ENCODE measurements around the gene FAM210B. TPM values are rescaled to one million over a fixed set of nuclear protein-coding genes. Genes with fewer than 3 reads are reported as not detected.
"Not testable (repeated sequence)": the region's sequence is repeated elsewhere in the genome, so short reads cannot be mapped to it uniquely, and the experiment has no call there.

FAM210B gene
- total RNA-seq, 1 donor from 2014 or later: 72.9 TPM

DNA sequence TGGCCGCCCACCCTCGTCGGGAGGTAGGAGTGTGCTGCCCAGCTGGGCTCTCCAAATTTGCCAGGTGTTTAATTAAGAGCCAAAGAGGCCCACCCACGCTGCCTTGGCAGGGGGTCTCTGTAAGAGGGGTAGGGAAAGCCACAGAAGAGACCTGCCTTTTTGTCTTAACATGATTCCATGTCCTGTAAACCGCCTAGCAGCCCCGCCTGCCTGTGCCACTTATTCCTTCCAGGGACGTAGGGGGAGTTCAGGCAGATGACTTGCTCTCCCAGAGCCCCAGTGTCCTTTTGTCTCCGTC, 2.1 kb downstream of the FAM210B start:
- no peak for DNase-seq (ENCODE audit: low spot score)

DNA sequence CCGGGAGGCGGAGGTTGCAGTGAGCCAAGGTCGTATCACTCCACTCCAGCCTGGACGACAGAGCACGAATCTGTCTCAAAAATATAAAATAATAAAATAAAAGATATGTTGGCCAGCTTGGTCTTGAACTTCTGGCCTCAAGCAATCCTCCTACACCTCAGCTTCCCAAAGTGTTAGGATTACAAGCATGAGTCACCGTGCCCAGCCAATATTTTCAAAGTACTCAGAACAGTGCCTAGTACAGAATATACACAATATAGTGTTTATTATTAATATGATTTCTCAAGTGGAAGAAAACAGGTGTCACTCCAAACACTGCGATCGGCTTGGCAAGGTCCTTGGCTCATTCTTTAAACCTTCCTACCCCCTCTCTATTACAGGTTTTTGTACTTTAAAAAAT, 3.1 kb downstream of the FAM210B start:
- DNase-seq (ENCODE audit: low spot score): no peak

GRCh38 chr20:56362833-56363413, 4.1 kb downstream of the FAM210B start:
- DNase-seq (ENCODE audit: low spot score): no peak

DNA sequence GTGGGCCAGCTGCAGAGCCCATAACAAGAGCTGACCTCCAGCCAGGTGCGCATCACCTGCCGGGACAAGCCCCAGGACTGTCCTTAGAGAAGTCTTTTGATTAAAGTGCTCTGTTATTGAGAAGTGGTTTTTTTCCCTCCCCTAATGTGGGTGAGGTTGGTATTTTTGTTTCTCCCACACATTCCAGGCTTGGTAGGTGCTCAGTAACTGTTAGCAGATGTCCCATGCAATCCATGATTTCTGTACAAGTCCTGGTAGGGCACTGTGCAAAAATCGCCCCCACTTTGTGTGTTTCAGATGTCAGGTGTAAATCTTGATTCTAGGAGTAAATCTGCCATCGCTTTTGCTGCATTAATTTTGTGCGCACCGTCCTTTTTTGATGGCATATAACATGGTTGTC, 4.7 kb downstream of the FAM210B start:
- DNase-seq (ENCODE audit: low spot score): no peak

- DNase-seq (ENCODE audit: low spot score): no peak
Measured at GRCh38 chr20:56368351-56369134, 9.8 kb downstream of the FAM210B start.

- no peak for DNase-seq (ENCODE audit: low spot score)
Measured at GRCh38 chr20:56369179-56369578, 10.4 kb downstream of the FAM210B start.

- no peak for DNase-seq (ENCODE audit: low spot score)
Measured at GRCh38 chr20:56371977-56372376, 13.2 kb downstream of the FAM210B start.

GRCh38 chr20:56372850-56373249, 14.1 kb downstream of the FAM210B start:
- DNase-seq (ENCODE audit: low spot score): no peak

- DNase-seq (ENCODE audit: low spot score): no peak
Measured at GRCh38 chr20:56373942-56374341, 15.2 kb downstream of the FAM210B start.

- DNase-seq (ENCODE audit: low spot score): no peak
Measured at GRCh38 chr20:56376331-56376730, 17.6 kb downstream of the FAM210B start.

- no peak for DNase-seq (ENCODE audit: low spot score)
Measured at GRCh38 chr20:56378386-56378785, 19.6 kb downstream of the FAM210B start.

GRCh38 chr20:56380375-56380774, 21.6 kb downstream of the FAM210B start:
- no peak for DNase-seq (ENCODE audit: low spot score)

GRCh38 chr20:56381501-56381900, 22.7 kb downstream of the FAM210B start:
- no peak for DNase-seq (ENCODE audit: low spot score)

- DNase-seq (ENCODE audit: low spot score): no peak
Measured at GRCh38 chr20:56382696-56383095, 23.9 kb downstream of the FAM210B start.

- no peak for DNase-seq (ENCODE audit: low spot score)
Measured at GRCh38 chr20:56383334-56383733, 24.6 kb downstream of the FAM210B start.

DNA sequence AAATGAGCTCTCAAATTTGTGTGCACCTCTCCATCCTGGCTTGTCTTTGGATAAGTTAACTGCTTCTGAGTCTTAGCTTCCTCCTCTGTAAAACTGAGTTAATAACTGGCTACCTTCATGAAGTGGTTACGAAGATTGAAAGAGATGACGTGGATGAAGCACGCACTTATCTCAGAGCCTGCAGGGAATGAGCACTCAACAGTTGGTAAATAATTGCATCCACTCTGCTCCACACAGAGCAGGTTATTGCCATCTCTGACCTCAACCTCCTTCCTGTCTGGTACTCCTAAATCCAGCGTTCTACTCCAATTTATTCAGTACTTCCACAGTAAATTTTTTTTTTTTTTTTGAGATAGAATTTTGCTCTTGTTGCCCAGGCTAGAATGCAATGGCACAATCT, 26.4 kb downstream of the FAM210B start:
- no peak for DNase-seq (ENCODE audit: low spot score)

DNA sequence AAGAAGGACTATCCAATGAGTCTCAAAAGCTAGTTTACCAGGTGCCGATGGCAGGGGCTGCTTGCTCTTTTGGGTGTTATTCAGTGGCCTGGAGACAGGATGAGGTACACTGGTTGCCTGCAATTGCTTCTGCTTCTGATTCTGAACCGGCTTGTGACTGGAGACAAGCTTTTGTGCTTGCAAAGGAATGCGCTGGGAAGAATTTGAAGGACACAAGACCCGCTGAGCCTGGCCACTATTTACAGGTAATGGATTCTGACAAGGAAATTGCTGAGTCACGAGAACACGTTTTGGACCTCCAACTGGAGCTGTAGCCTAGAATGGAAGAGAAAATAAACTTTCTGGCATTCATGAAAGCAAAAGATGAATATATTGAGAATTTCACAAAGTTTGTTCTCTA, 27.4 kb downstream of the FAM210B start:
- DNase-seq (ENCODE audit: low spot score): no peak

DNA sequence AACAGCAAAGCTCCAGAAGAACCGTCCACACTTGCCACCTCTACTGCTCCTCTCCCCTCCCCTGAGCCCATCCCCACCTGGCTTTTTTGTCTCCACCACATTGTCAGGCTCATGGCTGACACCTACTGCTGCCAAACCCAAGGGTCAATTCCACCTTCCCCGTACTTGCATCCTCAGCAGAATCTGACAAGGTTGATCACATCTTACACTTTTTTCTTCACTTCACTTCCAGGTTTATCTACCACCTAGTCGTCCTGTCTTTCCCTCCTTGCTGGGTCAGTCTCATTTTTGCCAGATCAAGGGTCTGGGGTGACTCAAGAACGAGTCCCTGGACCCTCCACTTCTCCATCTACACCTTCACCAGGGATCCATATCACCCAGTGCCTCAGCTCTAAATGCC, 30.1 kb downstream of the FAM210B start:
- DNase-seq (ENCODE audit: low spot score): no peak

GRCh38 chr20:56389807-56390206, 31.0 kb downstream of the FAM210B start:
- DNase-seq (ENCODE audit: low spot score): no peak

DNA sequence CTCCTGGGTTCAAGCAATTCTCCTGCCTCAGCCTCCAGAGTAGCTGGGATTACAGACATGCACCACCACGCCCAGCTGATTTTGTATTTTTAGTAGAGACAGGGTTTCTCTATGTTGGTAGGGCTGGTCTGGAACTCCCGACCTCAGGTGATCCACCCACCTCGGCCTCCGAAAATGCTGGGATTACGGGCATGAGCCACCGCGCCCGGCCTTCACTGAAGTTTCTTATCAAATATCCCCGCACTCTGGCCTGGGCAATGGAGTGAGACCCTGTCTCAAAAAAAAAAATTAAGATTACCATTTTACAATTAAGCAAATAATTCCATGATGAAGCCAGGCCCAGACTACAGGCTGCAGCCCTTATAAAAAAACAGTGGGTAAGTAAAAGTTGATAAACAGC, 31.6 kb downstream of the FAM210B start:
- not testable (repeated sequence) for DNase-seq (ENCODE audit: low spot score)

GRCh38 chr20:56391037-56391436, 32.3 kb downstream of the FAM210B start:
- DNase-seq (ENCODE audit: low spot score): no peak

- no peak for DNase-seq (ENCODE audit: low spot score)
Measured at GRCh38 chr20:56391596-56392131, 32.9 kb downstream of the FAM210B start.

- peak; percentile 100 for DNase-seq (ENCODE audit: low spot score)
Measured at GRCh38 chr20:56392132-56392880, 33.5 kb downstream of the FAM210B start, which contains the start of the genes AURKA and CSTF1. AURKA (minus strand) TSS chr20:56392215; CDS start chr20:56388197, 4,018 bp downstream. CSTF1 (plus strand) TSS chr20:56392645; CDS start chr20:56395553, 2,908 bp downstream.
